GM12864 (cell line): ENCODE measurements around the gene NT5DC1.

Experiments
- DNase-seq: peaks from one replicate; pipeline ENCODE4 v3.0.0-alpha.2; 2011; ENCODE audit warnings: low read depth
- H3K4me3 ChIP-seq: 2 replicates; pipeline ENCODE4 v1.5.1; 2011; ENCODE audit warnings: mild to moderate bottlenecking, low read depth, low read length, control low read depth
- CTCF ChIP-seq: IDR thresholded peaks from 2 replicates; pipeline ENCODE4 v1.5.1; 2011; ENCODE audit warnings: low read depth, mild to moderate bottlenecking, moderate library complexity, low read length, control low read depth, inconsistent platforms; ENCODE audit errors: missing control alignments

NT5DC1 gene

GRCh38 chr6:116190550-116190949 is 89.9 kb downstream of the NT5DC1 start:
- H3K4me3 ChIP-seq: no peak overlapping the region
- no peak for DNase-seq
- TF ChIP-seq CTCF: no peak

GRCh38 chr6:116191881-116192280 is 91.2 kb downstream of the NT5DC1 start:
- no peak for TF ChIP-seq CTCF
- DNase-seq: no peak

DNA sequence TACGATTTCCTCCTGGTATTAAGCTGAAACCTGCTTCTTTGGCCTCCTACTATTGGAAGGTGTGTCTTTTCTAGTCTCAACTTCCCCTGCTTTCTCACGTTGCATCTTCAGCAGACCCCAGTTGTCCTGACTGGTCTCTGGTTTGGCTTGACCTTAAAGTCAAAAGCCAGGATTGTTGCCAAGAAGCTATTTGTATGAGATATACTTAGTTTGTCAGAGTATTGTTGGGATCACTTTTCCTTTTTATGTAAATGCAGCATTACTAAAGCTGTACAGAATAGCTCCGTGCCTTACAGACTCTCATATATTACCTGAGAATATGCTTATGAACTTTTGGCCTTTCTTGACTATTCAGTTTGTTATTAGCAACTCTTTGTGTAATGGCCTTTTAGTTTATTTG is 92.1 kb downstream of the NT5DC1 start:
- DNase-seq: no peak
- no peak for TF ChIP-seq CTCF
- H3K4me3 ChIP-seq: no peak overlapping the region

More at GRCh38 chr6:116191881-116192280, 91.2 kb downstream of the NT5DC1 start:
- no peak overlapping the region for H3K4me3 ChIP-seq

DNA sequence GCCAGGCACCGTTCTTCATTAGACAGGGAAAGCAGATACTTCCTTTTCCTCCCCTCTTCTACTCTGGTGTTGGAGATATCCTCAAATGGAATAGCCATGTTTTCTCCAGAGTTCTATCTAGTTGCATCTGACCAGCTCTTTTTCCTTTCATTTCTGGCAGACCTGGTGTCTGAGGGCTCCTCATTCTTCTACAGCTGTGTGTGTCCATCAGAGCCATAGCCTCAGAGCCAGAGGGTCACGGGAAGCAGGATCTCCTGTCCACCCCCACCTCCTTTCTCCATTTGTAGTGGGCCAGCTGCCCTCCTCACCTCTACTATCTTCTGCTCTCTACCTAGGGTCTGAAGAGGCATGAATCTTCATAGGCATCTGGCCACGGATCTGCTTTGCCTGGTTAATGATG is 96.2 kb downstream of the NT5DC1 start:
- H3K4me3 ChIP-seq: no peak overlapping the region
- no peak for DNase-seq
- no peak for TF ChIP-seq CTCF

DNA sequence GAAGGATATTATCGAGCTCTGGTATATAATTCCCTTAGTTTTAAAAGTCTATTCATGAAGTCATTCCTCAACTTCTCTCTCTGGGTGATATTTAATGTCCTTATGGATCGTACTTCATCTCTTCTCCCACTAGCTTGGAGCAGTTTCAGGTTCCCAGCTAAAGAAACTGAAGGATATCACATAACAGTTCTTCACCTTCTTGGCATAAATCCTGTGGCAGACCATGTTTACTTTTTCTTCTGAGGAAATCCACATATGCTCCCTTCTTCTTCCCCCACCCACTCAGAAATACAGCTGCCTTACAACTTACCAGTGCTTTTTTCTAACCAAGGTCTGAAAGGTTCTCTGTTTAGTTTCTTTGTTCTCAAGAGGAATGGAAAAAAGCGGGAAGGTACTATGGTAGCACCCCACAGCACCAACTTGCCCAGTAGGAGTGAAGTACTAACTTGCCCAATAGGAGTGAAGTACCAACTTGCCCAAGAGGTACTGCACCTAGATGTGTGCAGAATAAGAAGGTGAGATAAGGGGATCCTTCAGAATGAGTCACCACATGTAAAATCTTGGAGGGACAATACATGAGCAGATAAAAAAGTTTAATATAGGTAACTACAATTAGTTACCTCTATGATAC is 100.1 kb downstream of the NT5DC1 start:
- no peak for DNase-seq
- no peak overlapping the region for H3K4me3 ChIP-seq
- no peak for TF ChIP-seq CTCF

- TF ChIP-seq CTCF: no peak
- no peak for DNase-seq
- no peak overlapping the region for H3K4me3 ChIP-seq
Observed at GRCh38 chr6:116201538-116201937, 100.9 kb downstream of the NT5DC1 start.

DNA sequence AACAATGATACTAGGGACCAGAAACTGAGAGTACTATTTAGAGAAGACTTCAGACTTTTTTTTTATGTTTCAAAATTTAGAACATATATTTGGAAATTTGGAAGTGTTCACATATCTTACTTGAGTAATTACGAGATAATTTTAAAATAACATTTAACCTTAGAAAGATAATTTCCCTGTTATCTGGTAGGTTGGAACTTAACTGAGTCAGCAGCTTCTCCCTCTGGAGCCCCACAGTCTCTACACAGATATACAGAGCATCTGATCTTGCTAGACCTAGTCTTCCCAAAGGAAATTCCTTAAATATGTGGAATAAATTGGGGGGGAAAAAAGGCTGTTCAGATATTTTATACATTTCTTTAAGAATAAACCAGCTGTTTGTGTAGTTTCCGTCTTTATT is 104.6 kb downstream of the NT5DC1 start:
- no peak overlapping the region for H3K4me3 ChIP-seq
- no peak for TF ChIP-seq CTCF

More for the DNA sequence above, 104.6 kb downstream of the NT5DC1 start:
- DNase-seq: no peak
